Measurements from ENCODE around the gene CD46.

- TF ChIP-seq CTCF (IDR thresholded peaks at IDR 0.05): no peak
- TF ChIP-seq EP300 (IDR thresholded peaks at IDR 0.05; ENCODE audit: low read depth): no peak
These were observed 10.8 kb downstream of the CD46 start for GRCh38 chr1:207762622-207763021.
